OCI-LY1 (cell line): Measurements from ENCODE around the gene HOXA9.

Experiments
- CTCF ChIP-seq: fragments of 200-600 bp; sonication (generic), shearing (Covaris generic); IDR thresholded peaks from 2 replicates; pipeline ENCODE4 v1.5.1; 2017; ENCODE audit warnings: mild to moderate bottlenecking, antibody characterized with exemption, low read length, moderate library complexity, mixed read lengths
- EZH2 ChIP-seq: fragments of 200-600 bp; sonication (generic), shearing (Covaris generic); IDR thresholded peaks from 2 replicates; pipeline ENCODE4 v1.8.0; 2017; ENCODE audit warnings: borderline replicate concordance, mixed run types, mild to moderate bottlenecking, antibody characterized with exemption, low read length, moderate library complexity, mixed read lengths

- TF ChIP-seq CTCF (no peak), EZH2 (no peak)
Measured at GRCh38 chr7:27194002-27194352, 28.6 kb upstream of the HOXA9 start.
